GM21515 (cell line): ENCODE data around the gene IPO5.
"Not testable (repeated sequence)": the region's sequence is repeated elsewhere in the genome, so short reads cannot be mapped to it uniquely, and the experiment has no call there.

Experiments used
- ATAC-seq: cut with Tn5 transposase; IDR thresholded peaks from one replicate; pipeline ENCODE4 v1.9.1; 2021; ENCODE audit not compliant: unreplicated experiment

IPO5 gene

DNA sequence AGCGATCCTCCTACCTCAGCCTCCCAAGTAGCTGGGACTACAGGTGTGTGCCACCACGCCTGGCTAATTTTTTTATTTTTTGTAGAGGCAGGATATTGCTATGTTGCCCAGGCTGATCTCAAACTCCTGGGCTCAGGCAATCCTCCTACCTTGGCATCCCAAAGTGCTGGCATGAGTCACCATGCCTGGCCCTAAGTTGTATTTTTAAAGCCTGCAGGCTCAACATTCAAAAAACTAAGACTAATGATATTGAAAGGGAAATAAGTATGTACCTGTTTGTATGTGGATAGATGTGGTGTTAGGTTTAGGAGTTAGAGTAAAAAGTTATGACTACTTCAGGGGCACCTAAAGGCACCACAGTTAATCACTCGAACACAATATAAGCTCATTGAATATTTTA lies 5.4 kb upstream of the IPO5 start:
- ATAC-seq: no peak

GRCh38 chr13:97949316-97949715 lies 4.2 kb upstream of the IPO5 start:
- ATAC-seq: not testable (repeated sequence)

- no peak for ATAC-seq
These were observed 2.1 kb upstream of the IPO5 start for GRCh38 chr13:97951376-97951775.

GRCh38 chr13:97952831-97953230 lies 644 bp upstream of the IPO5 start:
- ATAC-seq: peak; percentile 78

DNA sequence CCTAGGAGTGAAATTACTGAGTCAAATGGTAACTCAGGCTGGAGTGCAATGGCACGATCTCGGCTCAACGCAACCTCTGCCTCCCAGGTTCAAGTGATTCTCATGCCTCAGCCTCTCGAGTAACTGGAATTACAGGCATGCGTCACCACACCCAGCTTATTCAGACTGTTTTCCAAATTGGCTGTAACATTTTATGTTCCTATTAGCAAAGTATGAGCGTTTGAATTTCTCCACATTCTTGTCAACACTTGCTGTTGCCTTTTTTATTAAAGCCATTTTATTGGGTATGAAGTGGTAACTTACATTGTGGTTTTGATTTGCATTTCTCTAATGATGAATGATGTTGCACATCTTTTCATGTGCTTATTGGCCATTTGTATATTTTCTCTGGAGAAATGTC lies 7.9 kb downstream of the IPO5 start:
- ATAC-seq: no peak

- ATAC-seq: no peak
These were observed 9.4 kb downstream of the IPO5 start for GRCh38 chr13:97962887-97963286.

- no peak for ATAC-seq
These were observed 13.8 kb downstream of the IPO5 start for GRCh38 chr13:97967226-97967625.

- ATAC-seq: no peak
These were observed 14.5 kb downstream of the IPO5 start for GRCh38 chr13:97967948-97968347.

- no peak for ATAC-seq
These were observed 18.0 kb downstream of the IPO5 start for GRCh38 chr13:97971519-97971918.

DNA sequence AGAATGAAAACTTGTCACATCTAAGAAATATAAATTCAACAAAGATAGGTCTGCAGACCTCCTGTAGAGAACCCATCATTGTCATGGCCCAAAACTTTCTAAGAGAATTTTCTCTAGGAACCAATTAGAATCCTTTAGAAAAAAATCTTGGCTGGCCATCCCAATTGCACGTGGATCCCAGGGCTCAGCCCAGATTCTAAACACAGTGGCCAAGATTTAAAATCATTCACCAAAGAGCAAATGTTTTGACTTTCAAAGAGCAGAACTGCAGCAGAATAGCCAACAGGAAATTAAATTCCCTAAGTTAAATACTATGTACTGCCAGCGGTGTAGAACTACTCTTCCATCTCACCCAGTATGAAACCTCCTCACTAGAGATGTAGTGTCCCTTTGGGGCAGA lies 21.3 kb downstream of the IPO5 start:
- no peak for ATAC-seq

DNA sequence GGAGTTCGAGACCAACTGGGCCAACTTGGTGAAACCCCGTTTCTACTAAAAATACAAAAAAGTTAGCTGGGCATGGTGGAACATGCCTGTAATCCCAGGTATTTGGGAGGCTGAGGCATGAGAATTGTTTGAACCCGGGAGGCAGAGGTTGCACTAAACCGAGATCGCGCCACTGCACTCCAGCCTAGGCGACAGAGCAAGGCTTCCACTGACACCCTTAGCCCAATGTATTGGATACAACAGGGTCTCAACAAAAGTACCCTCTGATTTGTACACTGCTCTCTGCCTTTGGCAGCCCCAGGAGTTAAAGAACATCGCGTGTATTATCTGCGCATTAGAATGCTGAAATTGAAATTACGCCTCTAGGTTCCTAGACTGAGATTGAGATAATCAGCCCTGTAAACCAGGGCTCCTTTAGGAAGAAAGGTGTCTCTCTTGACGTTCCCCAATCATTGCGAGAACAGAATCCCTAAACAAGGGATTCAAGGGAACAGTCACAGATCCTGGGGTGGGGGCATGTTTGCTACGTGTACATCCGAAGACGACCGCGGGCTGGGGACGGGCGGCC lies 21.9 kb downstream of the IPO5 start:
- no peak for ATAC-seq

DNA sequence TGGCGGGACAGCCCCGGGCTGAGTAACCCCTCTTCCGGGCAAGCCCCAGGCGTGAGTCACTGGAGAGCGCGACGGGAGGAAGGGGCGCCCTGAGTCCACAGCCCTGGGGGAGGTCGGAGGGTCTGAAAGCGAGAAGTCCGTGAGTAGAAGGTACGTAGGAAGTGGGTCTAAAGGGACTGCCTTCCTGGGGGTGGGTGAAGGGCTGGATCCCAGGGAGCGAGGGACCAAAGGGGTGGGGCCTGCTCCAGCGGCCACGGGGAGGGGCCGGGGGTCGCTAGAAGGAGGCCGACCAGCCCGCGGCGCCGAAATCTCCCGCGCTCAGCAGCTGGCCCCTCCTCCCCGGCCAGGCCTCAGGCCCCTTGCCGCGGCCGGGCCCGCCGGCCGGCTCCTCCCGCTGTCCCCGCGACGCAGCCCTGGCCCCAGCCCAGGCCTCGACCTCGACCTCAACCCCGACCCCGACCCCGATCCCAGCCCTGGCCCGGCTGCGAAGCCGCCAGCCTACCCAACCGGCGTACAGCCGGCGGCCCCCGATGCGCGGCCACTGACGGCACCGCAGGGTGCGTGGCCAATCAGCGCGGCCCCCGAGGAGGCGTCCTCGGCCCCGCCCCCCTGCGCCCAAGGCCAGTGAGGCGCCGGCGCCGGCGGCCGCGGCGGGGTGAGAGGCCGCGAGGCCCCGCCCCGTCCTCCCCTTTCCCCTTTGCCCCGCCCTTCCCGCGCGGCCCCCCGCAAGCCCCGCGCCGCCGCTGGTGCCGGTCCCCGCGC lies 22.6 kb downstream of the IPO5 start:
- ATAC-seq: peak; percentile 93

DNA sequence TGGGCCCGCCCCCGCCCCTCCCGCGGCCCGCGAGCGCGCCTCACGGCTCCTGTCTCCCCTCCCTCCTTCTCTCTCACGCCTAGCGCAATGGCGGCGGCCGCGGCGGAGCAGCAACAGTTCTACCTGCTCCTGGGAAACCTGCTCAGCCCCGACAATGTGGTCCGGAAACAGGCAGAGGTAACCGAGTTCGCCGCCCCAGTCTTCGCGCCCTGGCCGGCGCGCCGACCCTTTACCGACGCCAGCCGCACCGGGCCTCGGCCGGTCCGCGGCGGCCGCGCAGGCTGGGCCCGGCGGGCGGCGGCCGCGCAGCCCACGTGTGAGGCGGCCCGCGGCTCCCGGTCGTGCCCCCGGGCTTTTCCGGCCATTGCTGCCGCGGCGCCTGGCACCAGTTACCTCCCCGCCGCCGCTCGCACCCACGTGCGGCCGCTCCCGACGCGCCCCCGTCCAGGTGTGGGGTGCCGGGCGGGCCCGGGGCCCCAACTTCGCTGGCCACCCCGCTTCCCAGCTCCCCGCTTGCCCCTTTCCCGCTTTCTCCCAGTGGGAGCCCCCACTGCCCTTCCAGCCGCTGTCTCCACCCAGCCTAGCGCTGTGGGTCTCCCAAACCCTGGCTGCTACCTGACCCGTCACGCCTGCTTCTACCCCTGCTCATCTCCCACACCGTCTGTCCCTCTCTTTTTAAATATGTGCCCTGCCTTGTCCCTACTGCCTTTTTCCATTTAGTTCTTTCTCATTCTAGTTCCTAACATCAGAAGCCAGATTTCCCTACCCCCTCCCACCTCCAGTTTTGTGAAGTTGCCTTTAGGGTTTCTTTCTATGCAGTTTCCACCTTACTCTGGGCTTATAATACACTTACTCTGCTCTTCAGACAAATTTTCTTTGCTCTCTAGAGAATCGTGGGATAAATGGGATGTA lies 23.4 kb downstream of the IPO5 start:
- ATAC-seq: peak; percentile 37

- no peak for ATAC-seq
These were observed 24.5 kb downstream of the IPO5 start for GRCh38 chr13:97977982-97978381.

DNA sequence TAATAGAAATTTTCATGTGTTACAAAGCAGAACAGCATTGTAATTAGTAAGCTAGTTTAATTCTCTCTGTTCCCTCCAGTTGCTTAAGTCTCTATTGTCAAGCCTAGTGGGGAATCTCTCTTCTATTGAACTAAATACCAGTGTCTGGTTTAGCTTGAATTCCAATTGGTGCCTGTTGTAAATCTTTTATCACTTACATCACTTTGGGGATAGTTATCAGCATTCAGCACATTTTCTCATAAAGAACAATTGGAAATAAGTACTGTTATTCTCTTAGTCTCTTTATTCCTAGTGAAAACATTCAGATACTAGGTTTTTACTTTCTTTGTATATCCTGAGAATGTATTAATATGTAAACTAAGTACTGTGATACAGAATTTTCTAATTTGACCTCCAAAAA lies 25.2 kb downstream of the IPO5 start:
- no peak for ATAC-seq

GRCh38 chr13:97979051-97979450 lies 25.6 kb downstream of the IPO5 start:
- no peak for ATAC-seq

DNA sequence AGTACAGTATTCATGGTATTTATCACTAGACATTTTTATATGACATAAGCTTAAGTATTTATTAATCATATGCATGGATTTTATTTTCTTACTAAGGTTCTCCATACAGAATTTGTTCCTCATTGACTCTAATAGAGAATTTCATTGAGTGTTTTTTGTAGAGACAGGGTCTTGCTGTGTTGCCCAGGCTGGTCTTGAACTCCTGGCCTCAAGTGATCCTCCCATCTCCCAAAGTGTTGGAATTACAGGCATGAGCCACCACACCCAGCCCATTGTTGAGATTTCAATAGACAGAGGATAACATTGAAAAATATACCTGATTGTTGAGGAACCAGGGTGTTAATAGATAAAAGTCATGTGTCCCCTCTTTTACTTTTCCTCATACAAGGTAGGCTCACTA lies 26.1 kb downstream of the IPO5 start:
- no peak for ATAC-seq

DNA sequence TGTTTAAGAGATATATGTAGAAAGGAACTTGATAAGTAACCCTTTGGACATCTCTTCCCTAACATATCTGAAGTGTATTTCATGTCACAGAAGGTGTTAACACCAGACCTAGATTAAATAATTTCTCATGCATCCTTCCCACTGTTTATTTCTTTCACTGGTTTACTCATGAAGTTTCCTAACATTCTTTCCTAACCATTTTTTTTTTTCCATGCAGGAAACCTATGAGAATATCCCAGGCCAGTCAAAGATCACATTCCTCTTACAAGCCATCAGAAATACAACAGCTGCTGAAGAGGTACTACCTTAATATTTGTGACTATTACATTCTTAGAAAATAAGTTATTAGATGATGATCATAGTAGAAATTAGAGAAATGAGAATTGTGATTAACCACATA lies 28.8 kb downstream of the IPO5 start:
- ATAC-seq: no peak

DNA sequence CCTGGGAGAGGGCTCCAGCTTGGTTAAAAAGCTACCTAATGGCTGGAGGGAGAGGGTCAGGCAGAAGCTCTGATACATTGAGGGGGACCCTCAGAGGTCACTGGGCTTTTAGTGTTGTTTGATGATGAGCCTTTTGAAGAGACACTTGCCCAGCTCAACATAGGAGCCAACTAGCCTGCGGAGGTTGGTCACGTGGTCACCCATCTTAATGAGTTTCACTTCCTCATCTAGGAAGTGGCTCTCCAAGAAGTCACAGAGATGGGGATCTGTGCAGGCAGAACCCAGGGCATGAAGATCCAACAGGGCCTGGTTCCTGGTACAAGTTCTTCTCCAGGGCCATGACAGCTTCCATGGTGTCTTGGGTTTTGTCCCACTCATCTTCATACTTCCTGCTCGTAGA lies 33.4 kb downstream of the IPO5 start:
- peak; percentile 76 for ATAC-seq

- ATAC-seq: no peak
These were observed 46.2 kb downstream of the IPO5 start for GRCh38 chr13:97999653-98000052.

DNA sequence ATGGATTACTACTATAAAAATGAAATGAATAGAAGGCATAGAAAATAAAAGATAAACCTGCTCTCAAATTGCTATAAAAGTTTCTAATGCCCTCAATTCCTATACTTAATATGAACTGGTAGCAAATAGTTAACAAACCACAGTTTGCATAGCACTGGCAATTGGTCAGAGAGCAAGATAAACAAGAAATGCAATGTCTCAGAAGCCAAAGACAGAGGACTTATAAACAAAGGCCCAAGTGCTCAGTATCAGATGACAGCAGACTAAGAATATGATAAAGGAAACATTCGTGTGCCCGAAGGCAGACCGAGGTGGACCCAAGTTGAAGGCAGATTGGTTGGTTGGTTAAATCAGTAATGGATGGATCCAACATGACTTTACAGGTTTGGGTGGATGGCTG lies 50.6 kb downstream of the IPO5 start:
- no peak for ATAC-seq

- not testable (repeated sequence) for ATAC-seq
These were observed 51.5 kb downstream of the IPO5 start for GRCh38 chr13:98004997-98005396.
